NCI-H69 (cell line): ENCODE measurements around the gene CMTM7.
A peak's percentile ranks its signal among the peaks of the same experiment; 100 is the strongest.

Experiments
- DNase-seq: peaks from one replicate; lab custom pipeline; 2025; lab: John Stamatoyannopoulos, UW

Gene CMTM7

GRCh38 chr3:32493437-32494414 lies 102.1 kb downstream of the CMTM7 start:
- DNase-seq: no peak

- peak; percentile 70 for DNase-seq
Observed at GRCh38 chr3:32495085-32495484, 103.4 kb downstream of the CMTM7 start.

- DNase-seq: peak; percentile 18
Observed at GRCh38 chr3:32495609-32496008, 104.0 kb downstream of the CMTM7 start.

GRCh38 chr3:32498252-32498651 lies 106.6 kb downstream of the CMTM7 start:
- no peak for DNase-seq

- no peak for DNase-seq
Observed at GRCh38 chr3:32498992-32499391, 107.3 kb downstream of the CMTM7 start.

GRCh38 chr3:32499585-32499984 lies 107.9 kb downstream of the CMTM7 start:
- DNase-seq: no peak

GRCh38 chr3:32500231-32500630 lies 108.6 kb downstream of the CMTM7 start:
- DNase-seq: no peak

GRCh38 chr3:32500880-32501782 lies 109.5 kb downstream of the CMTM7 start:
- no peak for DNase-seq

GRCh38 chr3:32501783-32502117 lies 110.1 kb downstream of the CMTM7 start:
- DNase-seq: no peak

GRCh38 chr3:32502118-32502945 lies 110.7 kb downstream of the CMTM7 start, which contains the start of gene CMTM6:
CMTM6 (minus strand) TSS chr3:32502852; CDS start chr3:32502745, 107 bp downstream.
- DNase-seq: peak; percentile 81

- DNase-seq: no peak
Observed at GRCh38 chr3:32502946-32503286, 111.3 kb downstream of the CMTM7 start.
